NCI-H526 (cell line): ENCODE results near the gene FREY1.

ENCODE experiments used
- DNase-seq, 2 experiments: peaks; one replicate each; lab custom pipeline; 2025; lab: John Stamatoyannopoulos, UW

Gene FREY1

DNA sequence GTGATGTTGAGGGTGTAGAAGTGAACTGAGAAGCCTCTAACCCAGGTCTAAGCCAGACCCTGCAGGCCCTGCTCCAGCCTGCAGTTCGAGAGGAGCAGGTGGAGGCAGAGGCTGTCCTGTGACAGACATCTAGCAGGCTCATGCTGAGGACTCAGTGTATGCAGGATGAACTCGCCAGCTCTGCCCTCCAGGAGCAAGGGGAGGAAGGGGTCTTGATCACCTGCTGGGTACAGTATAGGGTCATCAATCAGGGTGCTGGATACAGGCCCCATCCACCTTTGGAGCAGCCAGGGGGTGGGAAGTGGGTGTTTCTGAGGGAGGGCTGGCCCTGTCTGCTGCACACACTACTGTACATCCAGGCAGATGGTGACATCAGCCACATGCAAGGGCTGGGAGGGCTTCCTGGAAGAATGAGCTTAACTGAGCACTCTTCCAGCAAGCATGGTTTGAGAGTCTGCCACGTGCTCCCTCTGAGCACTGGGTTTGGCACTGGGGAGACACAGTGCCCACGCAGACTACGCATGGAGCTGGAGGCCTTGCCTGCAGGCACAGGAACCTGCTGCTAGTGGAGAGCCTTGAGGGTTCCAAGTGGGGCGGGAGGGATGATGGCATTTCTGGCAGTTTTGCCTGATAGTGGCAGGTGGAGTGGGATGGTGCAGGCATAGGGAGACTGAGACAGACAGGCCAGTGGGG lies 12.4 kb downstream of the FREY1 start:
- DNase-seq: no peak

DNA sequence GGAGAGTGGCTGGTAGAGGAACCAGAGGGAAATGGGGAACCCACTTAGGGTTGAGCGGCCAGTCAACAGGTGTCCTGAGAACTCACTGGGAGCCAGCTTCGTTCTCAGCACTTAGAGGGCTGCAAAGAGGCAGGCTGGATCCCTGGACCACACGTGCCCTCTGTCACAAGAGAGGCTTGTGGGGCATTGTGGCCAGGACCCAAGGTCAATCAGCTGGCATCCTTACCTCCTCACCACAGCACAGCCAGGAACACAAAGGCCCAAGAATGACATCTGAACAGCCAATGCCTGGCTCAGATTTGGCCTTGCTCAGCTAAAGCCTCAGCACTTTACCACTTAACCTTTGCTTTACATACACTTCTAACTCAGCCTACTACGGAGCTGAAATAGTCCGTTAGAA lies 14.2 kb downstream of the FREY1 start:
- DNase-seq: no peak

DNA sequence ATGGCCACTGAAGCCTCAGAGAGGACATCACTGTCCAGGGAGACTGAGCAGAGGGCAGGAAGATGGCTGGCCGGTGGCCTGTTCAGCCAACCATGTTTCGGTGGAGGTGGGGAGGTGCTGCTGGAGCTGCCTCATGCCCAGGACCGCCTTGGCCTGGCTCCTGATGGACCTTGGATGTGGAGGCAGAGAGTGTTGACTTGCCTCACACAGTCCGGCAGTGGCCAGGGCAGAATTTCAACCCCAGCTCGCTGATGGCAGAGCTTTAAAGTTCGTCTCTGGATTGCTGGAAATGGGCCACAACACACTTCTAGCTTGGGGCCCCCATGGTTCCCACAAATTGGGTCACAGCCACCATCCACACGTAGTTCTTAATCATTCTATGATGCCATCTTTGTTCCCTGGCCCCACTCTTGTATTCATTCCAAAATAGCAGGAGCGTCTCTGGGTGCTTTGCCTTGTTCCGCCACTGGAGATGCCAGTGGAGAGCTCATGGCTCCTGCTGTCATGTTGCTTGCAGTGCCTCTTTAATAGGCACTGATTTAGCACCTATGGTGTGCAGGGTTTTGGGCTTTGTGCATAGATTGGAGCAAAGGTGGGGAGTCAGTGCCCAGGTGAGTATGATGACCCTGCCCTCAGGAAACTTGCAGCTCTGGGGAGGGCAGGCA lies 16.1 kb downstream of the FREY1 start:
- no peak for DNase-seq

DNA sequence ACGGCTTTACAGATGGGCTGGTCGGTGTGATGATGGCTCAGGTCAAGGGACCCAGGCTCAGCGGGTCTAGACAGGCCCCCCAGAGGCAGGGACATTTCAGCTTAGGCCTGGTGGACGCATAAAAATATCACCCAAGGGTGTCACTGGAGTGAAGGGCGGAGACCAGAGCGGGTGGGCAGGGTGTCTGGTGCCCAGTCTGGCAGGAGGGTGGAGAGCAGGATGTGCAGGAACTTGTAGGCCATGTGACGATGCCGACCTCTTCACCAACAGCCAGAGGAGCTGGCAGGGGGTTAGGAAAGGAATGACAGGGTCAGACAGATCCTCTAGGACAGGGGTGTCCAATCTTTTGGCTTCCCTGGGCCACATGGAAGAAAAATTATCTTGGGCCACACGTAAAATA lies 17.1 kb downstream of the FREY1 start:
- no peak for DNase-seq

- DNase-seq: no peak
Measured at GRCh38 chr11:45889555-45889954, 17.5 kb downstream of the FREY1 start.

- DNase-seq: no peak
Measured at GRCh38 chr11:45887587-45887986, 19.5 kb downstream of the FREY1 start.

- no peak for DNase-seq
Measured at GRCh38 chr11:45886816-45887520, 20.1 kb downstream of the FREY1 start.

- peak; percentile 37 to 79 for DNase-seq
Measured at GRCh38 chr11:45885921-45886721, 20.9 kb downstream of the FREY1 start.

- DNase-seq: peak; percentile 30 to 94
Measured at GRCh38 chr11:45885274-45885920, 21.7 kb downstream of the FREY1 start, which contains the start of gene MAPK8IP1. Gene MAPK8IP1 (plus strand): TSS chr11:45885651. CDS start chr11:45885821, 170 bp downstream.

GRCh38 chr11:45884596-45885185 lies 22.4 kb downstream of the FREY1 start:
- no peak for DNase-seq

GRCh38 chr11:45881708-45882368 lies 25.2 kb downstream of the FREY1 start:
- no peak for DNase-seq

DNA sequence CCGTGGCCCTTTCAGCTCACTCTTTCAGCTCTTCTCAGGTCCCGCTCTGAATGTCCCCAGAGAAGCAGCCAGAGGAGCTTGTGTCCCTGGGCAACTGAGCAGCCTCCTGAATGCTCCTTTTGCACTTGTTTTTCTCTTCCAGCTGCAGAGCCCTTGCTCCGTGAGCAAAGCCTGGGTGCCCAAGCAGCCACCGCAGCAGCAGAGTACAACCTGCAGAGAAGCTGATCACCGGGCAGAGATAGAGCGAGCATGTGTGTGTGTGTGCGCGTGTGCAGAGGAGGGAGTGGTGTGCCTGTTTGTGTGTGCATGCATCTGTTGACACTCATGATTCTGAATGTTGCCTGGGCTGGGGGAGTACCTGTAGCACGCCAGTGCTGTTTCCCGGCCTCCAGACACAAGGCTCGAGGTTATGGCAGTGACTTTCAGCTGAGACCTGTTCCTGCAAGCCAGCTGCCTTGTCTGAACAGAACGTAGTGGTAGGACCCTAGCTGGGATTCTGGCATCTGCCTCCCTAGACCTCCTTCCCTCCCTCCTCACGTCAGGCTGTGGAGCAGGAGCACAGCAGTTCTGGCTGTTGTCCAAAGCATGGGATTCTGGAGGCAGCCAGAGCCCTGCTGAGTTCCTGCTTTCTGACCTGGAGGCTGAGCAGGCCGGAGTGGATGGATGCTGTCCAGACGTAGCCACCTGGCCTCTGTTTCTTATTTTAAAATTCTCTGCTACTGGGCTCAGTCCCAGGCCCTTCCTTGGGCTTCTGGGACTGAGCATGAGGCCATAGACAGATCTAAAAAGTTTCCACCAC lies 26.1 kb downstream of the FREY1 start:
- DNase-seq: no peak

- no peak for DNase-seq
Measured at GRCh38 chr11:45879803-45880686, 27.0 kb downstream of the FREY1 start.

DNA sequence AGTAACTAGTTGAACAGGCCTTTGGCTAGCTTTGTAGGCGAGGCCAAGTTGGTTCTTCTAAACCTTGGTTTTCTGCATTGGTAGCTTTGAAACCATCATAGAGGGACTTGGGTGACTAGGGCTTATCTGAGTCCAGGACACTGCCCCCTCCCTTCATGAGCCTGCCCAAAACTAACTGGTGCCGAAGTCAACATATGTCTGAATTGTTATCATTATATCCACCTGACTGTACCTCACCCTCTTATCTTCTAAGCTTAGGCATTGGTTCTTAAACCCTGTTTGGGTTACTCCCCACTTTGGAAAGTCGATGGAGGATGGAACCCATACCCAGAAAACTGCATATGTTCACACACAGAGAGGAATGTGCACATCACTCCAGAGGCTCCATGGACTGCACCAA lies 29.2 kb downstream of the FREY1 start:
- no peak for DNase-seq

- DNase-seq: no peak
Measured at GRCh38 chr11:45877221-45877620, 29.9 kb downstream of the FREY1 start.

GRCh38 chr11:45876401-45876800 lies 30.7 kb downstream of the FREY1 start:
- no peak for DNase-seq

DNA sequence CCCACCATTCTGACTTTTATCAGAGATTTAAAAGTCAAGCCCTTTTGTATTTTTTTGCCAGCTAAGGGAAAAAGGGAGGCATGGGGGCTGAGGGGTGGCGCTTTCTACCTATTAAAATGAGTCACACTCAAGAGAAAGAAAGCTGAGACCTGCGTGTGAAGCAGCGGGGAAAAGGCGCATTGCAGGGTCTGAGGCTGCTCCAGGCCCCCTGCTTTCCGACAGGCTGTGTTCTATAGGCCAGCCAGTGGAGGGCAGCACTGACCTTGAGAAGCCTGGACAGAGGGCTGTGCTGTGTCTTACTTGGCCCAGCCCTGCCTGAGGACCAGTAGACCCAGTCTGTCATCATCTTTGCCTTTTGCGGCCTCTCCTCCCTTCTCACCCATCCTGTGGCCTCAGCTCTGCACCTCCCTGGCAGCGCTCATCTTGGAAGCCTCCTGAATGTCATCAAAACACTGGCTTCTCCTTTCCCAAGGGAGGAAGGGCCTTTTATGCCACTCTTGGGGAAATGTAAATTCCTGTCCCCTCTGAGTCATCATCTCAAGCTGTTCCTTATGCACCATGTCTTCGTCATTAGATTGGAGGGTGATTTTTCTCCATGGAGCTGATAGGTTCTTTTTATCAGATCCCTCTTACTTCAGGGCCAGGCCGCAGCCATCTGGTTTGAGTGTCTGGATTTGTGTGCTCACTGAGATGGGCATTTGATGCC lies 34.3 kb downstream of the FREY1 start:
- peak; percentile 32 to 83 for DNase-seq

DNA sequence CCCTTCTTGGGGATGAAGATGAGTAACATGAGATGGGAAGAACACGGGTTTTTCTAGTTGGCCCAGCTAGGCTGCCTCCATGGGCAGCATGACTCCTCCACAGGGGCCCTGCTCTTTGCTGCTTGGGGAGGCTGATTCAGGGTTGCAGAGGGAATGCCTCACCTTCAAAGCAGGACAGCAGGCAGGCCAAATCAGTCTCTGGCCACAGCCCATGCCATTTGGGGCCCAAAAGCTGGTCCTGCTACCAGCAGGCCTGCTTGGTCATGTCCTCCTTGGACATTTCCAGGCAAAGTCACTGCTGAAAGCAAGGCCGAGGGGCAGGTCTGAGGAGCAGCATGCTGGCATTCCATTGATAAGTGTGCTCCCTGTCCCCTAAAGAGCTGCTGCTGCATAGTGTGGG lies 35.4 kb downstream of the FREY1 start:
- no peak for DNase-seq
